Neuronal stem cell (in vitro differentiated cells): Measurements from ENCODE around the gene JPT1.

Experiments used
- DNase-seq: peaks from one replicate; pipeline ENCODE4 v3.0.0-alpha.2; 2013; ENCODE audit warnings: low spot score
- H2AFZ ChIP-seq: one replicate; pipeline ENCODE4 v1.6.1; 2013; ENCODE audit warnings: mild to moderate bottlenecking, low read length, inconsistent platforms
- H2AK5ac ChIP-seq: 2 replicates; pipeline ENCODE4 v1.6.1; 2013; ENCODE audit warnings: low read depth, mild to moderate bottlenecking, inconsistent platforms, low read length, moderate library complexity, mixed read lengths
- H2BK120ac ChIP-seq: 2 replicates; pipeline ENCODE4 v1.6.1; 2013; ENCODE audit warnings: low read depth, mild to moderate bottlenecking, inconsistent platforms, low read length, moderate library complexity, mixed read lengths
- H2BK12ac ChIP-seq: one replicate; pipeline ENCODE4 v1.6.1; 2013; ENCODE audit warnings: low read length, inconsistent platforms
- H2BK15ac ChIP-seq: 2 replicates; pipeline ENCODE4 v1.6.1; 2013; ENCODE audit warnings: mild to moderate bottlenecking, low read length, inconsistent platforms, mixed read lengths
- H2BK5ac ChIP-seq: one replicate; pipeline ENCODE4 v1.6.1; 2013; ENCODE audit warnings: inconsistent platforms, mild to moderate bottlenecking, low read length, moderate library complexity
- H3K14ac ChIP-seq: one replicate; pipeline ENCODE4 v1.6.1; 2013; ENCODE audit warnings: low read length, inconsistent platforms
- H3K18ac ChIP-seq: 2 replicates; pipeline ENCODE4 v1.6.1; 2013; ENCODE audit warnings: low read length, inconsistent platforms
- H3K23ac ChIP-seq: 2 replicates; pipeline ENCODE4 v1.6.1; 2013; ENCODE audit warnings: low read depth, mild to moderate bottlenecking, mixed read lengths, low read length, inconsistent platforms; ENCODE audit not compliant: poor library complexity
- H3K27ac ChIP-seq: replicated peaks from 3 replicates; pipeline ENCODE4 v1.5.1; 2013; ENCODE audit warnings: low read length, inconsistent platforms
- H3K27me3 ChIP-seq, 3 experiments: 2 replicates each; pipeline ENCODE4 v1.6.1; 2013; ENCODE audit warnings: low read length in 3 of 3, mild to moderate bottlenecking in 2 of 3, inconsistent platforms in 1 of 3, low read depth in 1 of 3, mixed read lengths in 1 of 3, moderate library complexity in 1 of 3; ENCODE audit not compliant: control insufficient read depth in 3 of 3, insufficient read depth in 3 of 3
- H3K36me3 ChIP-seq, 2 donors: replicated peaks in 1 of 2; 2 replicates each; pipeline ENCODE4 v1.6.1; 2013; ENCODE audit warnings: low read length in 2 of 2; ENCODE audit not compliant: control insufficient read depth in 2 of 2, insufficient read depth in 2 of 2
- H3K4ac ChIP-seq: 2 replicates; pipeline ENCODE4 v1.6.1; 2013; ENCODE audit warnings: inconsistent platforms, mild to moderate bottlenecking, low read length, moderate library complexity
- H3K4me1 ChIP-seq, 2 donors: 1 replicate in 1 of 2; 2 replicates in 1 of 2; pipeline ENCODE4 v1.6.1; 2013; ENCODE audit warnings: low read length in 2 of 2, low read depth in 1 of 2; ENCODE audit not compliant: control insufficient read depth in 2 of 2, insufficient read depth in 1 of 2
- H3K4me2 ChIP-seq: one replicate; pipeline ENCODE4 v1.6.1; 2013; ENCODE audit warnings: mild to moderate bottlenecking, low read length, inconsistent platforms; ENCODE audit not compliant: insufficient read depth, poor library complexity, severe bottlenecking
- H3K4me3 ChIP-seq, 2 donors: 2 replicates each; pipeline ENCODE4 v1.5.1; 2013; ENCODE audit warnings: low read length in 2 of 2, mild to moderate bottlenecking in 2 of 2, inconsistent platforms in 1 of 2, moderate library complexity in 1 of 2
- H3K79me1 ChIP-seq: one replicate; pipeline ENCODE4 v1.6.1; 2013; ENCODE audit warnings: low read depth, mild to moderate bottlenecking, inconsistent platforms, low read length, moderate library complexity
- H3K9ac ChIP-seq: one replicate; pipeline ENCODE4 v1.6.1; 2013; ENCODE audit warnings: mild to moderate bottlenecking, low read depth, low read length, inconsistent platforms; ENCODE audit not compliant: poor library complexity
- H3K9me3 ChIP-seq, 2 donors: replicated peaks in 1 of 2; 2 replicates each; pipeline versions ENCODE3 to v1.6.1; 2013; ENCODE audit warnings: low read length in 2 of 2, mild to moderate bottlenecking in 2 of 2, inconsistent platforms in 1 of 2, low read depth in 1 of 2, mixed read lengths in 1 of 2, moderate library complexity in 1 of 2; ENCODE audit not compliant: control insufficient read depth in 2 of 2, insufficient read depth in 1 of 2
- H4K8ac ChIP-seq: one replicate; pipeline ENCODE4 v1.6.1; 2013; ENCODE audit warnings: low read depth, mild to moderate bottlenecking, inconsistent platforms, low read length, moderate library complexity
- H4K91ac ChIP-seq: one replicate; pipeline ENCODE4 v1.6.1; 2013; ENCODE audit warnings: low read length, low read depth, mild to moderate bottlenecking, inconsistent platforms; ENCODE audit not compliant: poor library complexity
- WGBS, 2 donors: extraction: QIAGEN DNeasy Blood & Tissue Kit; methylation state at CpG; one replicate each; pipeline ENCODE4 v1.1.7; 2013; ENCODE audit warnings: missing lambda C conversion rate in 2 of 2, mixed read lengths in 1 of 2; ENCODE audit not compliant: insufficient read length in 2 of 2, insufficient replicate concordance in 1 of 2; ENCODE audit errors: extremely low coverage in 2 of 2; 5-methylcytosine and 5-hydroxymethylcytosine counted together

JPT1 gene

GRCh38 chr17:75102385-75102821 lies 51.9 kb downstream of the JPT1 start:
- Histone ChIP-seq H3K4me3 (no peak overlapping the region), H2BK120ac (no peak overlapping the region), H2AFZ (no peak overlapping the region), H3K18ac (no peak overlapping the region), H3K9ac (no peak overlapping the region), H4K91ac (no peak overlapping the region), H3K4me2 (no peak overlapping the region), H2BK5ac (no peak overlapping the region), H3K79me1 (no peaks in the 10 kb centered on the region), H3K36me3 (peaks cover 0 to 1% of the 10 kb centered on the region in 2 donors), H3K27ac (no peak overlapping the region), H3K14ac (no peak overlapping the region), H2BK15ac (no peak overlapping the region), H4K8ac (no peak overlapping the region), H3K23ac (no peak overlapping the region), H2AK5ac (no peak overlapping the region), H3K4me1 (peaks cover 0 to 3% of the 10 kb centered on the region in 2 donors), H3K4ac (no peak overlapping the region), H3K27me3 (peaks cover 0 to 8% (median 0%) of the 10 kb centered on the region in 3 experiments), H2BK12ac (no peak overlapping the region), H3K9me3 (no peaks in the 10 kb centered on the region)
- no CpG with 5 or more reads among the region's 12 CpGs for WGBS, 2 donors
- DNase-seq, result no peak

- no peaks in the 10 kb centered on the region for H3K79me1 ChIP-seq
- H3K27ac ChIP-seq, result no peak overlapping the region
- H3K18ac ChIP-seq, result no peak overlapping the region
- no CpG with 5 or more reads among the region's 31 CpGs for WGBS, 2 donors
- no peak overlapping the region for H3K14ac ChIP-seq
- H3K9me3 ChIP-seq, result no peaks in the 10 kb centered on the region
- no peak overlapping the region for H2BK15ac ChIP-seq
- H2AFZ ChIP-seq, result no peak overlapping the region
- H3K4me1 ChIP-seq, result peaks cover 0 to 3% of the 10 kb centered on the region in 2 donors
- H2BK12ac ChIP-seq, result no peak overlapping the region
- H3K27me3 ChIP-seq, result peaks cover 0 to 4% (median 0%) of the 10 kb centered on the region in 3 experiments
- peak overlapping the region; percentile 34 for H3K23ac ChIP-seq
- no peak overlapping the region for H2BK120ac ChIP-seq
- H4K8ac ChIP-seq, result no peak overlapping the region
- H3K4me2 ChIP-seq, result no peak overlapping the region
- peak overlapping the region; percentile 38 for H4K91ac ChIP-seq
- peaks cover 0 to 1% of the 10 kb centered on the region in 2 donors for H3K36me3 ChIP-seq
- H3K4me3 ChIP-seq, result no peak overlapping the region
- no peak overlapping the region for H3K4ac ChIP-seq
- peak overlapping the region; percentile 52 for H2AK5ac ChIP-seq
- H2BK5ac ChIP-seq, result peak overlapping the region; percentile 44
- no peak for DNase-seq
- H3K9ac ChIP-seq, result peak overlapping the region; percentile 79
Observed at GRCh38 chr17:75099881-75100595, 54.3 kb downstream of the JPT1 start.

GRCh38 chr17:75098861-75099260 lies 55.5 kb downstream of the JPT1 start:
- Histone ChIP-seq H2BK15ac (no peak overlapping the region), H2AFZ (no peak overlapping the region), H3K9ac (no peak overlapping the region), H3K79me1 (no peaks in the 10 kb centered on the region), H2BK12ac (no peak overlapping the region), H3K4me3 (no peak overlapping the region), H3K9me3 (no peaks in the 10 kb centered on the region), H3K36me3 (peaks cover 0 to 1% of the 10 kb centered on the region in 2 donors), H3K27ac (no peak overlapping the region), H3K18ac (no peak overlapping the region), H4K91ac (no peak overlapping the region), H2BK5ac (no peak overlapping the region), H3K4me1 (peaks cover 0 to 3% of the 10 kb centered on the region in 2 donors), H2AK5ac (no peak overlapping the region), H3K14ac (no peak overlapping the region), H3K23ac (peak overlapping the region; percentile 39), H3K4me2 (no peak overlapping the region), H2BK120ac (no peak overlapping the region), H4K8ac (no peak overlapping the region), H3K27me3 (no peaks in the 10 kb centered on the region), H3K4ac (no peak overlapping the region)
- WGBS, 2 donors, result no CpG with 5 or more reads among the region's 7 CpGs
- no peak for DNase-seq

DNA sequence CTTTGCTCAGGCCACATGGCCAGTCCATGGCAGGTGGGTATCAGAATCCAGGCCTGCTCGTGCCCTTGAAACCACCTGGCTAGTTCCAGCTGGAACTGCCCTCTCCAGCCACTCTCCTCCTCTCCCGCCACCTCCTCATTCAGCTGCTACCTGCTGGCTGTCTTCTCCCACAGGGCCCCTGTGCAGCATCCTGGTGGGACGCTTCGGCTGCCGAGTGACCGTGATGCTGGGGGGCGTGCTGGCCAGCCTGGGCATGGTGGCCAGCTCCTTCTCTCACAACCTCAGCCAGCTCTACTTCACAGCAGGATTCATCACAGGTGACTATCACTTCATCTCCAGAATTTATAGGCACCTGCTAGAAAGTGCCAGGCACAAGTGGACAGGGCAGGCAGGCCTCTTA lies 56.4 kb downstream of the JPT1 start:
- no peak overlapping the region for H3K14ac ChIP-seq
- peak overlapping the region; percentile 21 for H3K9ac ChIP-seq
- H3K27ac ChIP-seq, result no peak overlapping the region

More for the DNA sequence above, 56.4 kb downstream of the JPT1 start:
- no peak overlapping the region for H2BK120ac ChIP-seq
- H3K4me3 ChIP-seq, result no peak overlapping the region
- no peaks in the 10 kb centered on the region for H3K9me3 ChIP-seq
- no peak overlapping the region for H3K18ac ChIP-seq
- no CpG with 5 or more reads among the region's 7 CpGs for WGBS, 2 donors
- H2AFZ ChIP-seq, result no peak overlapping the region
- no peak overlapping the region for H3K4ac ChIP-seq
- H2AK5ac ChIP-seq, result no peak overlapping the region
- H3K4me2 ChIP-seq, result no peak overlapping the region
- peaks cover 0 to 5% of the 10 kb centered on the region in 2 donors for H3K4me1 ChIP-seq
- no peaks in the 10 kb centered on the region for H3K79me1 ChIP-seq
- peak overlapping the region; percentile 80 for H3K23ac ChIP-seq
- peak overlapping the region; percentile 23 for H4K8ac ChIP-seq
- no peak overlapping the region for H4K91ac ChIP-seq
- H3K36me3 ChIP-seq, result peaks cover 0 to 1% of the 10 kb centered on the region in 2 donors
- H2BK15ac ChIP-seq, result no peak overlapping the region
- H2BK12ac ChIP-seq, result no peak overlapping the region
- no peak for DNase-seq
- H3K27me3 ChIP-seq, result no peaks in the 10 kb centered on the region
- H2BK5ac ChIP-seq, result peak overlapping the region; percentile 75
